Muscle of leg (tissue), 11 donors: ENCODE results near the gene FAM186B. TPM values are rescaled to one million over a fixed set of nuclear protein-coding genes. Genes with fewer than 3 reads are reported as not detected.
A peak's percentile ranks its signal among the peaks of the same experiment; 100 is the strongest.

Experiments
- DNase-seq: peaks from one replicate; pipeline ENCODE4 v3.0.0; 2013
- H3K27ac ChIP-seq: one replicate; pipeline ENCODE4 v1.5.1; 2013; ENCODE audit warnings: mild to moderate bottlenecking, low read length, control low read depth
- H3K27me3 ChIP-seq: one replicate; pipeline ENCODE4 v1.6.1; 2013; ENCODE audit warnings: low read length; ENCODE audit not compliant: control insufficient read depth, insufficient read depth
- H3K36me3 ChIP-seq: one replicate; pipeline ENCODE4 v1.6.1; 2013; ENCODE audit warnings: low read length; ENCODE audit not compliant: control insufficient read depth, insufficient read depth
- H3K4me1 ChIP-seq: one replicate; pipeline ENCODE4 v1.6.1; 2013; ENCODE audit warnings: low read length; ENCODE audit not compliant: control insufficient read depth, insufficient read depth
- H3K4me3 ChIP-seq: one replicate; pipeline ENCODE4 v1.5.1; 2013; ENCODE audit warnings: low read length, control low read depth
- H3K9me3 ChIP-seq: replicated peaks from 2 replicates; pipeline ENCODE4 v1.6.1; 2013; ENCODE audit warnings: low read depth, low read length; ENCODE audit not compliant: control insufficient read depth
- WGBS: methylation state at CpG from one replicate; pipeline ENCODE4 v1.1.5; 2013; ENCODE audit warnings: missing lambda C conversion rate; ENCODE audit not compliant: insufficient coverage; 5-methylcytosine and 5-hydroxymethylcytosine counted together
- polyA plus RNA-seq, 8 donors: library from polyadenylated mRNA; unstranded; fragments of 120-200 nt; gene quantifications; one replicate each; pipeline versions ENCODE4 v1.2.1 to v1.2.3, GENCODE V29; 2013; ENCODE audit warnings: inconsistent platforms in 1 of 8, low replicate concordance in 1 of 8; ENCODE audit not compliant: insufficient read length in 8 of 8, insufficient read depth in 1 of 8
- total RNA-seq: library from RNA; stranded (reverse); fragments of 120-200 nt; gene quantifications from one replicate; pipeline ENCODE4 v1.2.4, GENCODE V29; 2013

Gene FAM186B
- total and polyA plus RNA-seq, 9 donors: 0.18 to 3.3 (median 0.91) TPM

GRCh38 chr12:49538510-49539403 lies 66.7 kb downstream of the FAM186B start, which contains the start of gene KCNH3:
TSS of gene KCNH3 (plus strand) at chr12:49539030. CDS start at chr12:49539417, 387 bp downstream.
- Histone ChIP-seq H3K9me3 (no peaks in the 10 kb centered on the region), H3K4me1 (peaks cover 15% of the 10 kb centered on the region), H3K27ac (no peak within 1 kb of the TSS), H3K27me3 (peaks cover 87% of the 10 kb centered on the region), H3K36me3 (no peaks in the 10 kb centered on the region), H3K4me3 (peak within 1 kb of the TSS; percentile 34)
- under 1% methylated on average over 96 of the region's 107 CpGs for WGBS
- peak; percentile 83 for DNase-seq

- H3K9me3 ChIP-seq: no peaks in the 10 kb centered on the region
- no peak for DNase-seq
- no peaks in the 10 kb centered on the region for H3K36me3 ChIP-seq
- H3K4me1 ChIP-seq: peaks cover 15% of the 10 kb centered on the region
- H3K27me3 ChIP-seq: peaks cover 79% of the 10 kb centered on the region
- H3K4me3 ChIP-seq: peak overlapping the region; percentile 34
- no peak overlapping the region for H3K27ac ChIP-seq
- under 1% methylated on average over 54 of the region's 61 CpGs for WGBS
These were observed 67.5 kb downstream of the FAM186B start for GRCh38 chr12:49537752-49538509.

Other genes starting within 250 kb of the FAM186B start
- gene SPATS2, start 238.2 kb downstream of the FAM186B start, total RNA-seq: 18.8 TPM
- gene SPATS2, start 238.2 kb downstream of the FAM186B start, polyA plus RNA-seq: 10 to 100 TPM; 24.2 to 42.1 (median 29.6) TPM
- 1.1 TPM for gene KCNH3, start 66.6 kb downstream of the FAM186B start, total RNA-seq
- gene KCNH3, start 66.6 kb downstream of the FAM186B start, polyA plus RNA-seq: 1 to 10 TPM in 7 of 8 donors, under 1 TPM in 1; 0.96 to 2.0 (median 1.6) TPM
- 52.5 TPM for gene MCRS1, start 37.5 kb downstream of the FAM186B start, total RNA-seq
- gene MCRS1, start 37.5 kb downstream of the FAM186B start, polyA plus RNA-seq: 10 to 100 TPM; 56.0 to 77.2 (median 60.1) TPM
- gene PRPF40B, start 17.9 kb upstream of the FAM186B start, total RNA-seq: 15.1 TPM
- 10 to 100 TPM; 10.8 to 15.7 (median 13.5) TPM for gene PRPF40B, start 17.9 kb upstream of the FAM186B start, polyA plus RNA-seq
- gene FMNL3, start 101.8 kb upstream of the FAM186B start, total RNA-seq: 26.3 TPM
- 10 to 100 TPM; 19.9 to 39.3 (median 27.4) TPM for gene FMNL3, start 101.8 kb upstream of the FAM186B start, polyA plus RNA-seq
- 211 TPM for gene TMBIM6, start 135.9 kb upstream of the FAM186B start, total RNA-seq
- gene TMBIM6, start 135.9 kb upstream of the FAM186B start, polyA plus RNA-seq: 100 to 1,000 TPM; 238 to 272 (median 246) TPM
- 22.7 TPM for gene NCKAP5L, start 222.8 kb upstream of the FAM186B start, total RNA-seq
- 10 to 100 TPM; 27.8 to 50.7 (median 42.0) TPM for gene NCKAP5L, start 222.8 kb upstream of the FAM186B start, polyA plus RNA-seq
- 4.0 TPM for gene BCDIN3D, start 237.5 kb upstream of the FAM186B start, total RNA-seq
- gene BCDIN3D, start 237.5 kb upstream of the FAM186B start, polyA plus RNA-seq: 1 to 10 TPM; 4.4 to 6.4 (median 5.5) TPM